Glutamatergic neuron (in vitro differentiated cells): Measurements from ENCODE around the gene NDC1. TPM values are rescaled to one million over a fixed set of nuclear protein-coding genes. Genes with fewer than 3 reads are reported as not detected.
"Not testable (repeated sequence)": the region's sequence is repeated elsewhere in the genome, so short reads cannot be mapped to it uniquely, and the experiment has no call there.

Source experiments
- DNase-seq: peaks from one replicate; pipeline ENCODE4 v3.0.0; 2022
- H3K27ac Mint-ChIP-seq: one replicate; pipeline ENCODE4 v1.8.0; 2020; ENCODE audit warnings: mild to moderate bottlenecking, mixed read lengths, inconsistent platforms; ENCODE audit not compliant: unreplicated experiment
- H3K27me3 Mint-ChIP-seq: one replicate; pipeline ENCODE4 v1.8.0; 2020; ENCODE audit warnings: mild to moderate bottlenecking, moderate library complexity, mixed read lengths, inconsistent platforms; ENCODE audit not compliant: unreplicated experiment
- H3K36me3 Mint-ChIP-seq: one replicate; pipeline ENCODE4 v1.8.0; 2020; ENCODE audit warnings: mild to moderate bottlenecking, mixed read lengths, inconsistent platforms; ENCODE audit not compliant: unreplicated experiment
- H3K4me1 Mint-ChIP-seq: one replicate; pipeline ENCODE4 v1.8.0; 2020; ENCODE audit warnings: mild to moderate bottlenecking, low read depth, mixed read lengths, inconsistent platforms; ENCODE audit not compliant: unreplicated experiment
- H3K4me3 Mint-ChIP-seq: one replicate; pipeline ENCODE4 v1.8.0; 2020; ENCODE audit warnings: mild to moderate bottlenecking, mixed read lengths, inconsistent platforms; ENCODE audit not compliant: unreplicated experiment
- H3K9me3 Mint-ChIP-seq: one replicate; pipeline ENCODE4 v1.8.0; 2020; ENCODE audit warnings: mild to moderate bottlenecking, moderate library complexity, mixed read lengths, inconsistent platforms; ENCODE audit not compliant: unreplicated experiment
- CTCF ChIP-seq: fragments of 200-600 bp; sonication (generic); IDR thresholded peaks from one replicate; pipeline ENCODE4 v1.5.0; 2021; ENCODE audit not compliant: partially characterized antibody, unreplicated experiment
- long read RNA-seq: library from polyadenylated mRNA; unstranded; transcript quantifications from one replicate; pipeline ENCODE4 v2.0.0, GENCODE V29; 2020; ENCODE audit not compliant: unreplicated experiment
- total RNA-seq: library from RNA; stranded (reverse); fragmentation: NEBNext Ultra II Directional; extraction: Animal tissue kit (Norgen Biotek cat#: 25700); gene quantifications from one replicate; pipeline ENCODE4 v1.2.1, GENCODE V29; 2021; ENCODE audit not compliant: unreplicated experiment

NDC1 gene
- 10.6 TPM for total RNA-seq
- long read RNA-seq, full-length matches to known transcripts = 1 of 1 reads
- long read RNA-seq, partial matches to known transcripts = 0 of 1 reads
- long read RNA-seq, other reads (novel, unspliced or antisense) = 0 of 1 reads

- Mint-ChIP-seq H3K27me3 (peaks cover 4% of the 10 kb centered on the region), H3K9me3 (peaks cover 3% of the 10 kb centered on the region), H3K36me3 (no peaks in the 10 kb centered on the region), H3K27ac (peak within 1 kb of the TSS; percentile 92), H3K4me3 (peak within 1 kb of the TSS; percentile 90), H3K4me1 (no peaks in the 10 kb centered on the region)
- DNase-seq = peak; percentile 90
- TF ChIP-seq CTCF = no peak
Observed at GRCh38 chr1:53837924-53838653, at the start of gene NDC1. Gene NDC1 (minus strand): TSS chr1:53838296. CDS start chr1:53838261, 35 bp downstream.

- not testable (repeated sequence) for H3K9me3 Mint-ChIP-seq, DNase-seq, H3K4me3 Mint-ChIP-seq, H3K27ac Mint-ChIP-seq, H3K27me3 Mint-ChIP-seq, H3K36me3 Mint-ChIP-seq, H3K4me1 Mint-ChIP-seq
Observed at GRCh38 chr1:53883600-53883999, 45.5 kb upstream of the NDC1 start.

- H3K27ac Mint-ChIP-seq, H3K36me3 Mint-ChIP-seq, DNase-seq, H3K27me3 Mint-ChIP-seq, H3K4me1 Mint-ChIP-seq, H3K9me3 Mint-ChIP-seq, H3K4me3 Mint-ChIP-seq: not testable (repeated sequence)
Observed at GRCh38 chr1:53881853-53882252, 43.8 kb upstream of the NDC1 start.

- DNase-seq = no peak
- H3K4me1 Mint-ChIP-seq = no peaks in the 10 kb centered on the region
- H3K27ac Mint-ChIP-seq = no peak overlapping the region
- H3K4me3 Mint-ChIP-seq = no peak overlapping the region
- H3K9me3 Mint-ChIP-seq = peaks cover 1% of the 10 kb centered on the region
- TF ChIP-seq CTCF = peak; percentile 60
- H3K27me3 Mint-ChIP-seq = peaks cover 3% of the 10 kb centered on the region
- H3K36me3 Mint-ChIP-seq = peaks cover 5% of the 10 kb centered on the region
Observed at GRCh38 chr1:53878492-53879105, 40.5 kb upstream of the NDC1 start.

- H3K9me3 Mint-ChIP-seq, H3K4me1 Mint-ChIP-seq, H3K4me3 Mint-ChIP-seq, H3K36me3 Mint-ChIP-seq, DNase-seq, H3K27ac Mint-ChIP-seq, H3K27me3 Mint-ChIP-seq: not testable (repeated sequence)
Observed at GRCh38 chr1:53875150-53875549, 37.1 kb upstream of the NDC1 start.

- Mint-ChIP-seq H3K9me3 (no peaks in the 10 kb centered on the region), H3K4me3 (no peak overlapping the region), H3K36me3 (no peaks in the 10 kb centered on the region), H3K4me1 (no peaks in the 10 kb centered on the region), H3K27me3 (no peaks in the 10 kb centered on the region), H3K27ac (no peak overlapping the region)
- DNase-seq = no peak
- TF ChIP-seq CTCF = no peak
Observed at GRCh38 chr1:53871773-53872484, 33.8 kb upstream of the NDC1 start.
